ENCODE data around the gene MIA.
"Not testable (repeated sequence)": the region's sequence is repeated elsewhere in the genome, so short reads cannot be mapped to it uniquely, and the experiment has no call there.

MIA gene

DNA sequence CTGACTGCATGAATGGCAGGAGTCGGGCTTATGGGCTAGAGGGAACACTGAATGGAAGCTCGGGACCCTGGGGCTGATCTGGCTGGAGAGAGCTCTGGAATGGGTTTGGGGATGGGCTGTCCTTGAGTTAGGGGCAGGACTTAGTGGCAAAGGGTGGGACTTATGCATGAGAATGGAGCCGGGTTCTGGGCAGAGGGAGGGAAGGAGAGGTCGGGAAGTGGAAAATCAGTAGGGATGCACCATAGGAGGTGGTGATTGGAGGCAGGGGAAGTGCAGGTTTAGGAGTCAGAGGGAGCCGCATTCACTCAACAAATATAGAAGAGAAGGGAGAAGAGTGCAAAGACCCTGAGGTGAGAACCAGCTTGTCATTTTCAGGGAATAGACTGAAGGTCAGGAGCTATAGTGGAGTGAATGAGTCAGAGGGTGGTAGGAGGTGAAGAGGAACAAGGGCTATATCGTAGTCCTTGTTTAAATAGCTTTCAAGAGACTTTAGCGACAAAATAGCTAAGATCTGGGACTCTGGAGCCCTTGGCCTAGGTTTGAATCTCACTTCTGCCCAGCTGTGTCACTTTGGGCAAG lies 3.5 kb downstream of the MIA start:
- Histone ChIP-seq H3K27me3 (replicated peaks) (no peaks in the 10 kb centered on the region), H3K27ac (peak overlapping the region; percentile 90), H3K36me3 (replicated peaks) (no peaks in the 10 kb centered on the region), H3K4me3 (ENCODE audit: low read depth, low read length) (peak overlapping the region; percentile 72)
- in situ Hi-C loops (cut with HindIII; ENCODE audit: low pct_ligation_motif_present, low sequenced_read_pairs): no loop called here
- TF ChIP-seq, protein P1, sequence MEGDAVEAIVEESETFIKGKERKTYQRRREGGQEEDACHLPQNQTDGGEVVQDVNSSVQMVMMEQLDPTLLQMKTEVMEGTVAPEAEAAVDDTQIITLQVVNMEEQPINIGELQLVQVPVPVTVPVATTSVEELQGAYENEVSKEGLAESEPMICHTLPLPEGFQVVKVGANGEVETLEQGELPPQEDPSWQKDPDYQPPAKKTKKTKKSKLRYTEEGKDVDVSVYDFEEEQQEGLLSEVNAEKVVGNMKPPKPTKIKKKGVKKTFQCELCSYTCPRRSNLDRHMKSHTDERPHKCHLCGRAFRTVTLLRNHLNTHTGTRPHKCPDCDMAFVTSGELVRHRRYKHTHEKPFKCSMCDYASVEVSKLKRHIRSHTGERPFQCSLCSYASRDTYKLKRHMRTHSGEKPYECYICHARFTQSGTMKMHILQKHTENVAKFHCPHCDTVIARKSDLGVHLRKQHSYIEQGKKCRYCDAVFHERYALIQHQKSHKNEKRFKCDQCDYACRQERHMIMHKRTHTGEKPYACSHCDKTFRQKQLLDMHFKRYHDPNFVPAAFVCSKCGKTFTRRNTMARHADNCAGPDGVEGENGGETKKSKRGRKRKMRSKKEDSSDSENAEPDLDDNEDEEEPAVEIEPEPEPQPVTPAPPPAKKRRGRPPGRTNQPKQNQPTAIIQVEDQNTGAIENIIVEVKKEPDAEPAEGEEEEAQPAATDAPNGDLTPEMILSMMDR (IDR thresholded peaks at IDR 0.05; ENCODE audit: low read depth, low read length, missing control alignments): no peak
- DNase-seq: no peak

- no peaks in the 10 kb centered on the region for H3K27me3 ChIP-seq (replicated peaks)
- no peak overlapping the region for H3K4me3 ChIP-seq (ENCODE audit: low read depth, low read length)
- H3K27ac ChIP-seq: no peak overlapping the region
- no peaks in the 10 kb centered on the region for H3K36me3 ChIP-seq (replicated peaks)
- in situ Hi-C loops (cut with HindIII; ENCODE audit: low pct_ligation_motif_present, low sequenced_read_pairs): no loop called here
- TF ChIP-seq, protein P1 (IDR thresholded peaks at IDR 0.05; ENCODE audit: low read depth, low read length, missing control alignments): no peak
- DNase-seq: no peak
Observed at GRCh38 chr19:40780582-40780981, 5.3 kb downstream of the MIA start.

- TF ChIP-seq, protein P1 (IDR thresholded peaks at IDR 0.05; ENCODE audit: low read depth, low read length, missing control alignments): no peak
- no peaks in the 10 kb centered on the region for H3K36me3 ChIP-seq (replicated peaks)
- H3K27me3 ChIP-seq (replicated peaks): no peaks in the 10 kb centered on the region
- H3K27ac ChIP-seq: no peak overlapping the region
- no peak overlapping the region for H3K4me3 ChIP-seq (ENCODE audit: low read depth, low read length)
- in situ Hi-C loops (cut with HindIII; ENCODE audit: low pct_ligation_motif_present, low sequenced_read_pairs): no loop called here
- DNase-seq: no peak
Observed at GRCh38 chr19:40781140-40781539, 5.8 kb downstream of the MIA start.

DNA sequence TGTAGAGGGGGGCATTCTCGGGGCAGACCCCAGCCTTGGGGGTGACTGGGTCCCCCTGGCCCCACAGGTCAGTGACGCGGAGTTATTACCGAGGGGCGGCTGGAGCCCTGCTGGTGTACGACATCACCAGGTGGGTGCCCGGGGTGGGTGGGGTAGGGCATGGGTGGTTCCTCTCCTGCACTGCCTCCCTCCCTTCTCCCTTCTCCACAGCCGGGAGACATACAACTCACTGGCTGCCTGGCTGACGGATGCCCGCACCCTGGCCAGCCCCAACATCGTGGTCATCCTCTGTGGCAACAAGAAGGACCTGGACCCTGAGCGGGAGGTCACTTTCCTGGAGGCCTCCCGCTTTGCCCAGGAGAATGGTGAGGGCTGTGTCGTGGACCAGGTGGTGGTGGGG lies 8.4 kb downstream of the MIA start:
- TF ChIP-seq, protein P1 (IDR thresholded peaks at IDR 0.05; ENCODE audit: low read depth, low read length, missing control alignments): no peak
- in situ Hi-C loops (cut with HindIII; ENCODE audit: low pct_ligation_motif_present, low sequenced_read_pairs): no loop called here
- Histone ChIP-seq H3K36me3 (replicated peaks) (no peaks in the 10 kb centered on the region), H3K27ac (no peak overlapping the region), H3K4me3 (ENCODE audit: low read depth, low read length) (no peak overlapping the region), H3K27me3 (replicated peaks) (no peaks in the 10 kb centered on the region)
- DNase-seq: no peak

DNA sequence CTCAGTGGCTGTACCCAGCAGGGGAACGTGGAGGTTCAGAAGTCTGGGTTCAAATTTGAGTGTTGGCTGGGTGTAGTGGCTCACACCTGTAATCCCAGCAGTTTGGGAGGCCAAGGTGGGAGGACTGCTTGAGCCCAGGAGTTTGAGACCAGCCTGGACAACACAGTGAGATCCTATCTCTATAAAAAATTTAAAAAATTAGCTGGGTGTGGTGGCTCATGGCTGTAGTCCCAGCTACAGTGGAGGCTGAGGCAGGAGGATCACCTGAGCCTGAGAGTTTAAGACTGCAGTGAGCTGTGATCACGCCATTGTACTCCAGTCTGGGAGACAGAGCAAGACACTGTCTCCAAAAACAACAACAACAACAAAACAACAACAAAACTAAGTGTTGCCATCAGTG lies 8.8 kb downstream of the MIA start:
- not testable (repeated sequence) for H3K27ac ChIP-seq

GRCh38 chr19:40785526-40785925 lies 10.2 kb downstream of the MIA start:
- H3K27ac ChIP-seq: no peak overlapping the region
- in situ Hi-C loops (cut with HindIII; ENCODE audit: low pct_ligation_motif_present, low sequenced_read_pairs): no loop called here
- no peaks in the 10 kb centered on the region for H3K27me3 ChIP-seq (replicated peaks)
- TF ChIP-seq, protein P1 (IDR thresholded peaks at IDR 0.05; ENCODE audit: low read depth, low read length, missing control alignments): no peak
- no peaks in the 10 kb centered on the region for H3K36me3 ChIP-seq (replicated peaks)
- no peak for DNase-seq
- no peak overlapping the region for H3K4me3 ChIP-seq (ENCODE audit: low read depth, low read length)

More for the DNA sequence above, 8.8 kb downstream of the MIA start:
- H3K27me3 ChIP-seq (replicated peaks); DNase-seq; H3K36me3 ChIP-seq (replicated peaks); H3K4me3 ChIP-seq (ENCODE audit: low read depth, low read length); in situ Hi-C loops (cut with HindIII; ENCODE audit: low pct_ligation_motif_present, low sequenced_read_pairs): not testable (repeated sequence)

Data from brain microvascular endothelial cell (primary cell).